A549 (cell line): ENCODE data around the gene IGSF3. TPM values are rescaled to one million over a fixed set of nuclear protein-coding genes. Genes with fewer than 3 reads are reported as not detected.
"Not testable (repeated sequence)": the region's sequence is repeated elsewhere in the genome, so short reads cannot be mapped to it uniquely, and the experiment has no call there.

ENCODE experiments used
- ATAC-seq, 2 experiments: fragments of 200-7000 bp in 1 of 2; fragments of >200 bp in 1 of 2; cut with Nextera tagmentation in 1 of 2; cut with Tn5 transposase in 1 of 2; 3 replicates each; pipeline versions ENCODE4 v1.8.0 to v1.9.1; 2018 to 2020; ENCODE audit warnings: mild to moderate bottlenecking in 1 of 2, moderate library complexity in 1 of 2
- CTCF ChIA-PET: fragments of 300-600 bp; sonication (Branson Sonifier 250); formaldehyde crosslinking; extraction: SDS; loops from one replicate; lab custom pipeline; 2021; ENCODE audit warnings: antibody characterized with exemption, inconsistent platforms; lab: Yijun Ruan, JAX
- POLR2A ChIA-PET: fragments of 350-600 bp; formaldehyde crosslinking; extraction: SDS; loops from one replicate; lab custom pipeline; 2021; ENCODE audit warnings: antibody characterized with exemption, inconsistent platforms; lab: Yijun Ruan, JAX
- DNase-seq, 2 experiments: peaks; one replicate each; pipeline versions ENCODE4 v3.0.0 to v3.0.0-alpha.2; 2011 to 2016; ENCODE audit warnings: low read depth in 1 of 2, low spot score in 1 of 2
- FAIRE-seq: peaks from 2 replicates; lab custom pipeline; 2011; peaks lifted over from hg19 to GRCh38; lab: Jason Lieb, UNC
- H3K27ac ChIP-seq, 2 experiments: fragments of >200 bp; sonication (Bioruptor Twin); formaldehyde crosslinking; 3 replicates each; pipeline ENCODE4 v1.5.1; 2016 to 2017
- H3K4me1 ChIP-seq: fragments of >200 bp; sonication (Bioruptor Twin); formaldehyde crosslinking; 3 replicates; pipeline ENCODE4 v1.6.1; 2016
- H3K4me2 ChIP-seq: fragments of >200 bp; sonication (Bioruptor Twin); formaldehyde crosslinking; 3 replicates; pipeline ENCODE4 v1.6.1; 2016
- H3K4me3 ChIP-seq: fragments of >200 bp; sonication (Bioruptor Twin); formaldehyde crosslinking; 3 replicates; pipeline ENCODE4 v1.5.1; 2016
- H3K9me3 ChIP-seq: fragments of >200 bp; sonication (Bioruptor Twin); formaldehyde crosslinking; 3 replicates; pipeline ENCODE4 v1.6.1; 2016
- CBX8 ChIP-seq: fragments of 200-600 bp; sonication (generic); IDR thresholded peaks from 2 replicates; pipeline ENCODE4 v1.6.1; 2016
- CTCF ChIP-seq: fragments of >200 bp; sonication (Bioruptor Twin); formaldehyde crosslinking; IDR thresholded peaks from 3 replicates; pipeline ENCODE4 v1.5.1; 2016
- ELK1 ChIP-seq: fragments of 150-350 bp; IDR thresholded peaks from 2 replicates; pipeline ENCODE4 v1.6.1; 2014; ENCODE audit warnings: low read depth, mild to moderate bottlenecking, low read length
- HOXB13 ChIP-seq: fragments of 250-450 bp; sonication (Bioruptor Pico); IDR thresholded peaks from 2 replicates; pipeline ENCODE4 v1.5.0; 2020; ENCODE audit warnings: low read depth, mild to moderate bottlenecking, moderate library complexity
- KDM1A ChIP-seq: fragments of 200-600 bp; sonication (generic); IDR thresholded peaks from 2 replicates; pipeline ENCODE4 v1.6.1; 2016; ENCODE audit warnings: low read depth, mild to moderate bottlenecking
- MAFK ChIP-seq: fragments of 450-650 bp; IDR thresholded peaks from 2 replicates; pipeline ENCODE4 v1.6.1; 2014; ENCODE audit not compliant: partially characterized antibody
- MYC ChIP-seq: IDR thresholded peaks from 2 replicates; pipeline ENCODE4 v1.6.1; 2012; ENCODE audit warnings: mild to moderate bottlenecking, inconsistent platforms, low read length, improper control_type of control experiment, borderline replicate concordance
- ZSCAN20 ChIP-seq: fragments of 250-450 bp; sonication (Bioruptor Pico); IDR thresholded peaks from 2 replicates; pipeline ENCODE4 v1.8.0; 2022; ENCODE audit warnings: mild to moderate bottlenecking, moderate library complexity
- WGBS: methylation state at CpG from one replicate; pipeline ENCODE4 v1.1.6; 2017; ENCODE audit errors: missing lambda C conversion rate; 5-methylcytosine and 5-hydroxymethylcytosine counted together
- polyA plus RNA-seq, 4 experiments: library from polyadenylated mRNA; depleted of rRNA in 3 of 4; stranded (reverse); fragments of >200 nt; fragmentation: RNase III in 1 of 4; extraction: RNeasy Plus Mini Kit Qiagen cat#74134 plus additional on column Dnase treatment in 1 of 4; gene quantifications; 2 replicates in 3 of 4; 3 replicates in 1 of 4; pipeline ENCODE4 v1.2.3, GENCODE V29; 2011 to 2017

IGSF3 gene
- polyA plus RNA-seq, 2 of the 4 experiments (the other 2 are of a cell fraction) = 18.5 to 21.9 TPM

GRCh38 chr1:116617808-116618207, 49.7 kb downstream of the IGSF3 start:
- WGBS = 82% methylated on average over 5 of the region's 5 CpGs
- H3K4me2 ChIP-seq, H3K4me3 ChIP-seq, H3K9me3 ChIP-seq, FAIRE-seq, ATAC-seq, POLR2A ChIA-PET, CTCF ChIA-PET, DNase-seq, H3K27ac ChIP-seq: not testable (repeated sequence)
- H3K4me1 ChIP-seq = peaks cover 13% of the 10 kb centered on the region

DNA sequence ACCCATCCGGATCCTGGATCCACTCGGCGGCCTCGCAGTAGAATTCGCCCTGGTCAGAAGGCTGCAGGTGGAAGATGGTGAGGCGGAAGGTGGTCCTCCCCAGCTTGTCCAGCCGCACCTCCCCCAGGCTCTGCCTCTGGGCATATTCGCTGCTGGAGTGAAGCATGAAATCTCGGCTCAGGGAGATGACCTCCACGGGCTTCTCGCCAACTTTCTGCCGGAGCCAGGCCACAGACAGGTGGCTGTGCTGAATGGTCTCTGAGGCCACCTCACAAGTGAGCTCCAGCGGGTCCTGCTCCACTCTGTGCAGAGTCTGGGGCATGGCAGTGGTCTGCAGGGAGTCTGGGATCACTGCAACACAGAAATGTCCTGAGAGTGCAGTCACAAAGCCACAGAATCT, 53.7 kb downstream of the IGSF3 start:
- H3K4me2 ChIP-seq, CTCF ChIA-PET, H3K9me3 ChIP-seq, H3K4me1 ChIP-seq, DNase-seq, ATAC-seq, H3K27ac ChIP-seq, H3K4me3 ChIP-seq, FAIRE-seq, POLR2A ChIA-PET: not testable (repeated sequence)
- WGBS = 91% methylated on average over 7 of the region's 13 CpGs

- H3K4me1 ChIP-seq, H3K4me3 ChIP-seq, H3K9me3 ChIP-seq, POLR2A ChIA-PET, H3K4me2 ChIP-seq, H3K27ac ChIP-seq, DNase-seq, ATAC-seq, CTCF ChIA-PET, FAIRE-seq: not testable (repeated sequence)
- 81% methylated on average over 6 of the region's 6 CpGs for WGBS
Measured at GRCh38 chr1:116609801-116610371, 57.6 kb downstream of the IGSF3 start.

DNA sequence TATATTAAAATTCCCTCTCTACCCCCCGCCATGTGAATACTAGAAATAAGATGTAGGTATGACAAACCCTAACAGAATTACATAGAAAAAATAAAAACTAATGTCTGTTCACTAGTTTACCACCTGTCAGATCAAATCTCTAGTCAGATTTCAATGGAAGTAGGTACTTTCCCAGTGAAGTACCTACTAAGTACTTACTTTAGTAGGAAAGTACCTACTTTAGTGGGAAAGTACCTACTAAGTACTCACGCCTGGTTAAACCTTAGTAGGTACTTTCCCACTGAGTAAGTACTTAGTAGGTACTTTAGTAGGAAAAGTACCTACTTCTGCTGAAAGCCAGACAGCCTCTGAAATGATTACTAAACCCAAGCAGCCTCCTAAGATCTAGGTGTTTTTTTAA, 58.7 kb downstream of the IGSF3 start:
- H3K9me3 ChIP-seq, POLR2A ChIA-PET, H3K4me3 ChIP-seq, CTCF ChIA-PET, H3K27ac ChIP-seq, DNase-seq, ATAC-seq, FAIRE-seq, H3K4me2 ChIP-seq, H3K4me1 ChIP-seq: not testable (repeated sequence)
- 69% methylated on average over 2 of the region's 2 CpGs for WGBS

- DNase-seq, ATAC-seq, POLR2A ChIA-PET, H3K27ac ChIP-seq, H3K4me2 ChIP-seq, CTCF ChIA-PET, H3K9me3 ChIP-seq, FAIRE-seq, H3K4me3 ChIP-seq, H3K4me1 ChIP-seq: not testable (repeated sequence)
- WGBS = 89% methylated on average over 12 of the region's 12 CpGs
Measured at GRCh38 chr1:116608151-116608550, 59.4 kb downstream of the IGSF3 start.

GRCh38 chr1:116607463-116607862, 60.1 kb downstream of the IGSF3 start:
- H3K4me1 ChIP-seq, ATAC-seq, POLR2A ChIA-PET, DNase-seq, H3K27ac ChIP-seq, H3K4me2 ChIP-seq, FAIRE-seq, H3K9me3 ChIP-seq, H3K4me3 ChIP-seq: not testable (repeated sequence)
- WGBS = 50% methylated on average over 1 of the region's 1 CpG
- CTCF ChIA-PET = interaction anchor here (2.1 kb wide), 1 partner anchor 11 kb away, joined by 4 read pairs; no protein-coding TSS in a partner anchor

DNA sequence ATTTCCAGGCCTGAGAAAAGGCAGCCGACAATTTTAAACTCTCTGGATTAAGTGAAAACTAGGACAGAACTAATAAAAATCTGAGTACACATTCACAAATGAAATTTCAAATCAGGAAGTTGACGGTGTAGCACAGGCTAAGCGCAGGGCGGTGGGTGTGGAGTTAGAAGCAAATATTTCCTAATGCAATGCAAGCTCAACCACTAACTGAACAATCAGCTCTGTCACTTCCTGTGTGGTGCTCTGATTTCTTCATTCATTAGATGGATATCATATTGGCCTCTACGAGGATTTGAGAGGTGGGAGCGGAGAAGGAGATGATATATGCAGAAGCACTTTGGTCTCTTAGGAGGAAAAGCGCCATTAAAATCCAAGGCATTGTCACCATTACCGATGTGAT, 61.5 kb downstream of the IGSF3 start:
- POLR2A ChIA-PET, ATAC-seq, H3K4me3 ChIP-seq, H3K4me2 ChIP-seq, H3K9me3 ChIP-seq, H3K4me1 ChIP-seq, H3K27ac ChIP-seq, DNase-seq, FAIRE-seq: not testable (repeated sequence)
- 91% methylated on average over 8 of the region's 8 CpGs for WGBS
- CTCF ChIA-PET = interaction anchor here (2.1 kb wide), 1 partner anchor 10 kb away, joined by 4 read pairs; no protein-coding TSS in a partner anchor

DNA sequence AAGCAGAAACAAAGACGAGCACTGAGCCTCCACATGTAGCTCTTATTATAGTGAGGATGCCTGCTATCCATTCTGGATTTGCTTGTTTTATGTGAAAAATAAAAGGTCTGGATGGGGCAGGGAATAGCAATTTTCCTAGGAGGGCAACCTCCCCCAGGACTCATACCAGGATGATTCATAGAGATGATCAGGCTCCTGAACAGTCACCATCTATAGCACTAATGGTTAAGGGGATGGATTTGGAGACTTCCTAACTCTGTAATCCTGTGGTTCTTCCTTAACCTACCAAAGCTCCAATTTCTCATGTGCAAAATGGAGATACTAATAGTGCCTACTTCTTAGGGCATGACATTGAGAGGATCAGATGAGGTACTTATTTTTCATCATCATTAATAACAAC, 62.2 kb downstream of the IGSF3 start:
- no peak overlapping the region for H3K4me2 ChIP-seq
- no peak for FAIRE-seq
- H3K9me3 ChIP-seq = no peaks in the 10 kb centered on the region
- POLR2A ChIA-PET = no interaction called here
- WGBS = 100% methylated on average over 1 of the region's 1 CpG
- H3K27ac ChIP-seq = no peak overlapping the region
- DNase-seq = no peak
- CTCF ChIA-PET = interaction anchor here (0.9 kb wide), 1 partner anchor 9 kb away, joined by 4 read pairs; no protein-coding TSS in a partner anchor
- no peaks in the 10 kb centered on the region for H3K4me1 ChIP-seq
- no peak for ATAC-seq
- no peak overlapping the region for H3K4me3 ChIP-seq
- TF ChIP-seq CTCF (no peak), ZSCAN20 (CRISPR knock-in tag) (no peak), CBX8 (no peak), KDM1A (no peak), MYC (no peak), ELK1 (no peak), HOXB13 (CRISPR knock-in tag) (no peak), MAFK (no peak)
